Heart right ventricle (tissue), 16 donors: ENCODE data around the gene MAN1A1. TPM values are rescaled to one million over a fixed set of nuclear protein-coding genes. Genes with fewer than 3 reads are reported as not detected.

ENCODE experiments used
- ATAC-seq, 8 donors: fragments of 200-7000 bp; cut with Tn5 transposase; one replicate each; pipeline ENCODE4 v1.9.1; 2020; ENCODE audit warnings: mild to moderate bottlenecking in 8 of 8, moderate library complexity in 8 of 8, moderate number of reproducible peaks in 1 of 8
- DNase-seq, 2 donors: peaks; one replicate each; pipeline ENCODE4 v3.0.0-alpha.2; 2020
- H3K27ac ChIP-seq, 10 donors: fragments of 200-600 bp; sonication (generic) in 2 of 10; one replicate each; pipeline versions ENCODE4 v1.5.0 to v1.8.0; 2020 to 2022; ENCODE audit warnings: mild to moderate bottlenecking in 3 of 10
- H3K27me3 ChIP-seq, 7 donors: fragments of 200-600 bp; one replicate each; pipeline ENCODE4 v1.8.0; 2021 to 2022; ENCODE audit warnings: mild to moderate bottlenecking in 2 of 7
- H3K36me3 ChIP-seq, 9 donors: fragments of 200-600 bp; sonication (generic) in 1 of 9; one replicate each; pipeline versions ENCODE4 v1.5.0 to v1.8.0; 2020 to 2022; ENCODE audit warnings: mild to moderate bottlenecking in 2 of 9
- H3K4me1 ChIP-seq, 9 donors: fragments of 200-600 bp; sonication (generic) in 1 of 9; one replicate each; pipeline versions ENCODE4 v1.5.0 to v1.8.0; 2020 to 2022; ENCODE audit warnings: mild to moderate bottlenecking in 4 of 9
- H3K4me3 ChIP-seq, 10 donors: fragments of 200-600 bp; sonication (generic) in 2 of 10; one replicate each; pipeline versions ENCODE4 v1.5.0 to v1.8.0; 2020 to 2022; ENCODE audit warnings: mild to moderate bottlenecking in 7 of 10, moderate library complexity in 2 of 10
- H3K9me3 ChIP-seq, 11 donors: fragments of 200-600 bp in 10 of 11; sonication (generic) in 2 of 11; one replicate each; pipeline versions ENCODE4 v1.5.0 to v1.8.0; 2013 to 2022; ENCODE audit warnings: mild to moderate bottlenecking in 2 of 11, control low read depth in 1 of 11, moderate library complexity in 1 of 11
- CTCF ChIP-seq, 9 donors: fragments of 200-600 bp; sonication (generic) in 2 of 9; IDR thresholded peaks; one replicate each; pipeline versions ENCODE4 v1.5.0 to v1.8.0; 2021 to 2022; ENCODE audit warnings: antibody characterized with exemption in 9 of 9, mild to moderate bottlenecking in 5 of 9, moderate library complexity in 1 of 9
- WGBS, 2 donors: extraction: QIAGEN DNeasy Blood & Tissue Kit; methylation state at CpG; one replicate each; pipeline ENCODE4 v1.1.7; 2013; ENCODE audit warnings: inconsistent platforms in 1 of 2; 5-methylcytosine and 5-hydroxymethylcytosine counted together
- intact Hi-C, 10 donors: fragments of 100-400 bp; cut with DNase I; formaldehyde crosslinking; loops; one replicate each; pipeline versions ENCODE4 v1.11.1 to v1.14.2; 2022
- polyA plus RNA-seq, 2 donors: library from polyadenylated mRNA; stranded (reverse); fragments of 200-250 nt; gene quantifications; one replicate each; pipeline ENCODE4 v1.2.3, GENCODE V29; 2013
- total RNA-seq, 10 donors: library from RNA; stranded (reverse); fragmentation: NEBNext Ultra II Directional in 3 of 10; extraction: Animal tissue kit (Norgen Biotek cat#: 25700) in 3 of 10; gene quantifications; one replicate each; pipeline versions ENCODE4 v1.2.1 to v1.2.4, GENCODE V29; 2021 to 2023
- donor health status: Arrhythmogenic right ventricular cardiomyopathy.
- donor health status: ischemic (EF 13 %, LVEDD 7.1; RV severe dilation, severe dysfunction).
- donor health status: healthy with polysubstance abuse.
- donor health status: DM: no; HTN: yes; CAD: no.
- donor health status: DM: no; HTN: no; CAD: no.
- donor health status: ischemic (EF 25% LVEDD 6.9; RV normal size, moderate dysfunction).
- donor health status: ischemic (EF 25% LVEDD 5.7; RV mildly dilated, moderate dysfunction).
- donor health status: healthy.
- donor health status: DM: yes; HTN: yes; CAD: no.
- donor health status: Ischemic cardiomyopathy.
- donor health status: ischemic (EF 35%, LVEDD 5.7; RV mildly dilated, moderate dysfunction).
- donor health status: nonischemic (EF 11% LVEDD 7.7; RV severe dilation, severe dysfunction).
- donor health status: DM: yes; HTN: yes; CAD: no.
- donor health status: PGD.
- donor health status: ischemic (EF 29% LVEDD 5.4; RV normal size, mild dysfunction).
- donor health status: nonischemic (EF 23%, LVEDD 6.1; RV moderate dilation, normal function).

Gene MAN1A1
- total and polyA plus RNA-seq, 12 donors: 6.2 to 22.0 (median 10.2) TPM

- Histone ChIP-seq H3K27ac (peak overlapping the region in 1 of 10 donors; percentile 11), H3K4me3 (no peak overlapping the region), H3K27me3 (no peaks in the 10 kb centered on the region), H3K36me3 (peaks cover 0 to 22% (median 8%) of the 10 kb centered on the region in 9 donors), H3K9me3 (no peaks in the 10 kb centered on the region), H3K4me1 (peaks cover 0 to 65% (median 22%) of the 10 kb centered on the region in 9 donors)
- TF ChIP-seq CTCF (IDR thresholded peaks at IDR 0.05): no peak
- WGBS, 2 donors: 83 to 87% methylated on average over 4 of the region's 4 CpGs
- ATAC-seq: no peak
- no peak for DNase-seq
- intact Hi-C loops: no loop called here
These were observed 40.4 kb downstream of the MAN1A1 start for GRCh38 chr6:119308991-119309657.

GRCh38 chr6:119308048-119308570 lies 41.5 kb downstream of the MAN1A1 start:
- Histone ChIP-seq H3K36me3 (peaks cover 0 to 22% (median 8%) of the 10 kb centered on the region in 9 donors), H3K9me3 (no peaks in the 10 kb centered on the region), H3K27ac (no peak overlapping the region), H3K4me3 (no peak overlapping the region), H3K27me3 (no peaks in the 10 kb centered on the region), H3K4me1 (peaks cover 0 to 55% (median 16%) of the 10 kb centered on the region in 9 donors)
- DNase-seq: no peak
- ATAC-seq: peak in 1 of 8 donors; percentile 26
- 69 to 80% methylated on average over 2 of the region's 2 CpGs for WGBS, 2 donors
- intact Hi-C loops: no loop called here
- TF ChIP-seq CTCF (IDR thresholded peaks at IDR 0.05): no peak

GRCh38 chr6:119307056-119307455 lies 42.5 kb downstream of the MAN1A1 start:
- WGBS, 2 donors: 88 to 97% methylated on average over 1 of the region's 1 CpG
- H3K9me3 ChIP-seq: no peaks in the 10 kb centered on the region
- intact Hi-C loops: no loop called here
- peaks cover 0 to 44% (median 6%) of the 10 kb centered on the region in 9 donors for H3K4me1 ChIP-seq
- H3K27ac ChIP-seq: no peak overlapping the region
- no peaks in the 10 kb centered on the region for H3K27me3 ChIP-seq
- no peak for TF ChIP-seq CTCF (IDR thresholded peaks at IDR 0.05)
- H3K36me3 ChIP-seq: peaks cover 0 to 22% (median 8%) of the 10 kb centered on the region in 9 donors
- H3K4me3 ChIP-seq: no peak overlapping the region
- ATAC-seq (no peak), DNase-seq (no peak)

- DNase-seq (no peak), ATAC-seq (no peak)
- no peak for TF ChIP-seq CTCF (IDR thresholded peaks at IDR 0.05)
- H3K36me3 ChIP-seq: peaks cover 0 to 27% (median 8%) of the 10 kb centered on the region in 9 donors
- H3K4me1 ChIP-seq: peaks cover 0 to 39% (median under 1%) of the 10 kb centered on the region in 9 donors
- H3K4me3 ChIP-seq: no peak overlapping the region
- H3K27ac ChIP-seq: no peak overlapping the region
- H3K27me3 ChIP-seq: no peaks in the 10 kb centered on the region
- intact Hi-C loops: no loop called here
- 50 to 84% methylated on average over 4 of the region's 4 CpGs for WGBS, 2 donors
- no peaks in the 10 kb centered on the region for H3K9me3 ChIP-seq
These were observed 43.1 kb downstream of the MAN1A1 start for GRCh38 chr6:119306396-119306968.
